ENCODE measurements around the gene TAF11L3. TPM values are rescaled to one million over a fixed set of nuclear protein-coding genes. Genes with fewer than 3 reads are reported as not detected.
"Not testable (repeated sequence)": the region's sequence is repeated elsewhere in the genome, so short reads cannot be mapped to it uniquely, and the experiment has no call there.

TAF11L3 gene
- not detected in 2 replicates for total RNA-seq (2014; rRNA removed; shearing (Covaris generic))

- not testable (repeated sequence) for DNase-seq (ENCODE audit: low spot score)
These were observed at the start of gene TAF11L3 for GRCh38 chr5:17518067-17518466. TAF11L3 (plus strand) TSS chr5:17518367.

DNA sequence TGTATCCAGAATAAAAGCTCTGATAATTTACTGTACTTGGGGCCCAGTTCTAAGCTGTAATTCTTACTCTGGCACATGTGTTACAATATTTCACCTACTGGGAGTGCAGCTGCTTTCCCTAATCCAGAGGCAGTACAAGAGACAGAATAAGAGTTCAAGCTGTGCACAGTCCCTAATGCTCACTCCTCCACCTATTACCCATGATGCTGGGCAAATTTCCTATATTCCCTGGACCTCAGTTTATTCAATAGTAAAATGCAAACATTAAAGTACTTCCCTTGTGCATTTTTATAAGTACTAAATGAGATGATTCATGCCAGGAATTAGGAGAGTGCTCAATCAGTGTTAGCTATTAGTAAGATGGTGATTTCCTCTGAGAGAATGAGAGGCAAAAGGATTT, 48.1 kb upstream of the TAF11L3 start:
- no peak for DNase-seq (ENCODE audit: low spot score)

GRCh38 chr5:17475064-17475463, 43.1 kb upstream of the TAF11L3 start:
- DNase-seq (ENCODE audit: low spot score): not testable (repeated sequence)

- DNase-seq (ENCODE audit: low spot score): no peak
These were observed 41.1 kb upstream of the TAF11L3 start for GRCh38 chr5:17477043-17477442.

- no peak for DNase-seq (ENCODE audit: low spot score)
These were observed 40.4 kb upstream of the TAF11L3 start for GRCh38 chr5:17477573-17478265.

GRCh38 chr5:17481378-17481777, 36.8 kb upstream of the TAF11L3 start:
- DNase-seq (ENCODE audit: low spot score): no peak

- DNase-seq (ENCODE audit: low spot score): no peak
These were observed 35.4 kb upstream of the TAF11L3 start for GRCh38 chr5:17482790-17483189.

GRCh38 chr5:17486464-17487173, 31.5 kb upstream of the TAF11L3 start:
- not testable (repeated sequence) for DNase-seq (ENCODE audit: low spot score)

GRCh38 chr5:17487174-17487512, 31.0 kb upstream of the TAF11L3 start:
- DNase-seq (ENCODE audit: low spot score): no peak

DNA sequence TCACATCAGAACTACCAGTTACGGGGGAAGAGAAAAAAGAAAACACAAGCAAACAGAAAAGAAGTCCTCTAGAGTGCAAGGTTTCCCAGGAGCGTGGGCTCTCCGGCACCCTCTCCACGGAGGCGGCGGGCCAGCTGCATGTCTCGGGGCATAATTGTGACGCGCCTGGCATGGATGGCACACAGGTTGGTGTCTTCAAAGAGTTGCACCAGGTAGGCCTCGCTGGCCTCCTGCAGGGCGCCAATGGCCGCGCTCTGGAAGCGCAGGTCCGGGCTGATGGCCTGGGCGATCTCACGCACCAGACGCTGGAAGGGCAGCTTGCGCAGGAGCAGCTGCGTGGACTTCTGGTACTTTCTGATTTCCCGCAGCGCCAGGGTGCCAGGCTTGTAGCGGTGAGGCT, 26.9 kb upstream of the TAF11L3 start:
- not testable (repeated sequence) for DNase-seq (ENCODE audit: low spot score)

DNA sequence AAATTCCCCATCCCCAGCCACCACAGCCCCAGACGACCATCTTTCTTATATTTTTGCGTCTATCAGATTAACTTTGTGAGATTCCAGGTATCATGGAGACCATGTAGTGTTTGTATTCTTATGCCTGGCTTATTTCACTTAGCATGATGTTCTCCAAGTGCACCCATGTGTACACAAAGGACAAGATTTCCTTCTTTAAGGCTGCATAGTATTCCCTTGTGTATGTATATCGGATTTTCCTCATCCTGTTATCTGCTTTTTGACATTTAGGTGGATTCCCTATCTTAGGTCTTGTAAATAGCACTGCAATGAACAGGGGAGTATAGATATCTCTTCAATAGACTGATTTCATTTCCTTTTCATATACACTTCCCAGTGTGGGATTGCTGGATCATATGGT, 25.4 kb upstream of the TAF11L3 start:
- no peak for DNase-seq (ENCODE audit: low spot score)

GRCh38 chr5:17497446-17497845, 20.7 kb upstream of the TAF11L3 start:
- DNase-seq (ENCODE audit: low spot score): no peak

DNA sequence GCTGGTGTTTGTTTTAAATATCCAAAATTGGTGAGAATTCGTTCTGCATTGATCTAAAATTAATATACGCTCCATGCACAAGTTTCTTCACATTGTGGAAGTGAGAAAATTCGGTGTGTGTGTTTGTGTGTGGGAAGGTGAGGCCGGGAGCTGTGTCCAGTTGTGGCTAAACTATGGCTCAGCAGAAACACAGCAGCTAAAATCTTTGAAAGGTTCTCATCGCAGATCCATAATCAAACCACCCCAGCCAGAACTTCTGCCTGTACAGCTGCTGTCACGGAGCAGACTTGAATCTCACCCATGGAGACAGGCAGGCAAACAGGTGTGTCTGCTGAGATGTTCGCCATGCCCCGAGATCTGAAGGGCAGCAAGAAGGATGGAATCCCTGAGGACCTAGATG, 20.2 kb upstream of the TAF11L3 start, which contains the start of gene TAF11L2:
Gene TAF11L2, plus strand, starts transcription at position 301 of the 400 bp plus-strand sequence.
- DNase-seq (ENCODE audit: low spot score): not testable (repeated sequence)

- no peak for DNase-seq (ENCODE audit: low spot score)
These were observed 6.3 kb upstream of the TAF11L3 start for GRCh38 chr5:17511775-17512325.

DNA sequence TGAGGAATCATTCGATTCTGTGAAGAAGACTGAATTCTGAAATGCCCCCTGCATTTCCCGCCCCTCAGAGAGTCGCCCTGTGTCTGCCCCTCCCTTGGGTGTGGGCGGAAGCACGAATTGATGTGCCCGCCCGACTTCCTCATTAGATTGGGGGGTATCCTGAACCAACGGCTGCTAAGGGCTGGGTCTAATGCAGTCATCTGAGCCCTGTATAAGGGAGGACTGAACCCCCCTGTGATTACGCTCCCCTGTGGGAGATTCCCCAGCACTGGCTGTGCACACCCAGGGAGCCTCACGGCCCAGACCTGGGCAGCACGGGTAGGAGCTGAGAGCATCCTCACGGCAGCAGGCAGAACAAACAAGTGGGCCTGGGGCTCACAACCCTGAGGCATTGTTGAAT, 641 bp upstream of the TAF11L3 start:
- DNase-seq (ENCODE audit: low spot score): not testable (repeated sequence)

DNA sequence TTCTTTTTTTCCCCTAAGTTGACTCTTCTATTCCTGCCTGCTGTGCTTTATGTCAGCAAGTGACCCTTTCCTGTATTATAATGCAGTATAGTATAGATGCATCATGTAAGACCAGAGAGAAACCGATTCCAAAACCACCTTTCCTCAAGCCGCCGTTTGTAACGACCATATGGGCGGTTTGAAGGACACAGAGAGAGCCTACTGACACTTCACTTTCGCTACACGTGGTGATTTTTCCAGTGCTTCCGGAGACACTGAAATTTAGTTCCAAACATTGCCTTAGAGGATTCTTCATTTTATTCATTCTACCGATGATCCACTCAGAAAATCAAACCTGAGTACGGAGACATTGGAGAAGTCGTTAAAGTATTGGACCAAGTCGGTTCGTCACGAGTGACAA, 1.3 kb downstream of the TAF11L3 start:
- DNase-seq (ENCODE audit: low spot score): not testable (repeated sequence)

DNA sequence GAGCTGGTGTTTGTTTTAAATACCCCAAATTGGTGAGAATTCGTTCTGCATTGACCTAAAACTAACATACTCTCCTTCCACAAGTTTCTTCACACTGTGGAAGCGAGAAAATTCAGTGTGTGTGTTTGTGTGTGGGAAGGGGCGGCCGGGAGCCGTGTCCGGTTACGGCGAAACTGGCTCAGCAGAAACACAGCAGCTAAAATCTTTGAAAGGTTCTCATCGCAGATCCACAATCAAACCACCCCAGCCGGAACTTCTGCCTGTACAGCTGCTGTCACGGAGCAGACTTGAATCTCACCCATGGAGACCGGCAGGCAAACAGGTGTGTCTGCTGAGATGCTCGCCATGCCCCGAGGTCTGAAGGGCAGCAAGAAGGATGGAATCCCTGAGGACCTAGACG, 3.3 kb downstream of the TAF11L3 start, which contains the start of gene TAF11L4:
Gene TAF11L4, plus strand, starts transcription at position 301 of the 400 bp plus-strand sequence.
- not testable (repeated sequence) for DNase-seq (ENCODE audit: low spot score)

DNA sequence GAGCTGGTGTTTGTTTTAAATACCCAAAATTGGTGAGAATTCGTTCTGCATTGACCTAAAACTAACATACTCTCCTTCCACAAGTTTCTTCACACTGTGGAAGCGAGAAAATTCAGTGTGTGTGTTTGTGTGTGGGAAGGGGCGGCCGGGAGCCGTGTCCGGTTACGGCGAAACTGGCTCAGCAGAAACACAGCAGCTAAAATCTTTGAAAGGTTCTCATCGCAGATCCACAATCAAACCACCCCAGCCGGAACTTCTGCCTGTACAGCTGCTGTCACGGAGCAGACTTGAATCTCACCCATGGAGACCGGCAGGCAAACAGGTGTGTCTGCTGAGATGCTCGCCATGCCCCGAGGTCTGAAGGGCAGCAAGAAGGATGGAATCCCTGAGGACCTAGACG, 6.8 kb downstream of the TAF11L3 start, which contains the start of gene TAF11L5:
Gene TAF11L5, plus strand, starts transcription at position 301 of the 400 bp plus-strand sequence.
- DNase-seq (ENCODE audit: low spot score): not testable (repeated sequence)

DNA sequence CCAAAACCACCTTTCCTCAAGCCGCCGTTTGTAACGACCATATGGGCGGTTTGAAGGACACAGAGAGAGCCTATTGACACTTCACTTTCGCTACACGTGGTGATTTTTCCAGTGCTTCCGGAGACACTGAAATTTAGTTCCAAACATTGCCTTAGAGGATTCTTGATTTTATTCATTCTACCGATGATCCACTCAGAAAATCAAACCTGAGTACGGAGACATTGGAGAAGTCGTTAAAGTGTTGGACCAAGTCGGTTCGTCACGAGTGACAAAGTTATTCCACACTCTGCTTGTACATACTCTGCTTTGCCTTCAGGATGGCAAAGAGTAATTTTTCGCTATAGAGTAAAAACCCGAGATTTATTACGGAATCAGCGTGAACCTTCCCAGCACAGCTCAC, 8.3 kb downstream of the TAF11L3 start:
- DNase-seq (ENCODE audit: low spot score): not testable (repeated sequence)

- DNase-seq (ENCODE audit: low spot score): not testable (repeated sequence)
These were observed 10.2 kb downstream of the TAF11L3 start, which contains the start of gene TAF11L6 for GRCh38 chr5:17528369-17528768. TAF11L6 (plus strand) TSS chr5:17528669.

All from HT-29 (cell line).